NCI-H2107 (cell line): ENCODE measurements around the gene RGS7.
"Not testable (repeated sequence)": the region's sequence is repeated elsewhere in the genome, so short reads cannot be mapped to it uniquely, and the experiment has no call there.

Experiments
- DNase-seq: peaks from one replicate; lab custom pipeline; 2025; lab: John Stamatoyannopoulos, UW

RGS7 gene

GRCh38 chr1:240783728-240784137 is 573.3 kb downstream of the RGS7 start:
- not testable (repeated sequence) for DNase-seq

DNA sequence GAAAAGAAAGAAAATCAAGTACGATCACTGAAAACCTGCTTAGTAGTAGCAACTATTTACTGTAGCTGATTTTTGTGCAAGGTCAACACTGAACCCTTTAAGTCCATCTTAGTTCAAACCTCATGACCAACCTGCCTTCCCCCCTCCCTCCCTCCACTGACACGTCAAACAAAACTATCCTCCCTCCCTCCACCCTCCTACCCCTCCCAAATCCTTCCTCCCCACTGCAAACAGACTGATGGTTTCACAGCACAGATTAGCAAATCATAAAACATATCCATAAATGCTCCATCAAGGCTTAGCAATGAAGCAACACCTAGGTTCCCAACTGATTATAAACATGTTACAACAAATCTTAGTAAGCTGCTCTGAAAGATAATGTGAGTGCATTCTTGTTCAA is 580.8 kb downstream of the RGS7 start:
- no peak for DNase-seq

DNA sequence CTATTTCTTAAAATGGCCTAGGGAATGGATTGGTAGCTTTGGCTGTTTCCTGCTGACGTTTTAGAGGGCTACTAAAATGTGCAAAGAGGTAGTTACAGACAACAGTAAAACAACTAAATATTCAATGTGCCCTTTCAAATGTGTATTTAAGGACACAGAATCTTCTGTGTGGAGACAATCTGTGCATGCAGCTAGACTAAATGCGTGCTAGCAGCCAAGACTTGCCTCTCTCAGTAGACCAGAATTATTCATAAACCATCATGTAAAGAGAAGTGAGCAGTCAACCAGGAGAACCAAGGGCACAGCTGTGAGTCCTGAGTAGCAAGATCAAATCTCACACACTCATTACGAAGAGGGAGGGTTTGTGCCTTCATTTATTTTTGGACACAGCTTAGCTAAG is 584.9 kb downstream of the RGS7 start:
- no peak for DNase-seq

DNA sequence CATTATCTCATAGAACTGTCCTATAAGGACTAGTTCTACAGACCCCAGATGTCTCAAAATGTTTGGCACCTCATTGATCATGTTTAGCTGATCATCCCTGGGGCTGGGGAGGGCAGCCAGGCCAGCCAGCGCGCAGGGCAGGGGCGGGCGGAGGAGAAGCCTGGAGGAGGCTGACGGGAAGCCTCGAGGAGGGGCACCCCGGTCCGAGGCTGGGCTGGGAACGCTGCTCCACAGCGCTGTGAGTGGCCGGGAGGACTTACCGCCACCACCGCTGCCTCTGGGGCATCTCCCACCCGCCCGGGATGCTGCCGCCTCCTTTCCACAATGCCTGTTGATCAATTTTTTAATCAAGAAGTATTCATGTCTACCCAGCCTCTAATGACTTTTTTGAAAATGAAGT is 585.6 kb downstream of the RGS7 start:
- DNase-seq: no peak

- peak; percentile 20 for DNase-seq
Observed at GRCh38 chr1:240768979-240769378, 588.0 kb downstream of the RGS7 start.

GRCh38 chr1:240766831-240767230 is 590.2 kb downstream of the RGS7 start:
- no peak for DNase-seq

GRCh38 chr1:240765732-240766363 is 591.2 kb downstream of the RGS7 start:
- no peak for DNase-seq

GRCh38 chr1:240763771-240764170 is 593.2 kb downstream of the RGS7 start:
- no peak for DNase-seq

- not testable (repeated sequence) for DNase-seq
Observed at GRCh38 chr1:240763095-240763494, 593.9 kb downstream of the RGS7 start.

GRCh38 chr1:240762471-240762987 is 594.5 kb downstream of the RGS7 start:
- not testable (repeated sequence) for DNase-seq

GRCh38 chr1:240758777-240759176 is 598.2 kb downstream of the RGS7 start:
- not testable (repeated sequence) for DNase-seq

DNA sequence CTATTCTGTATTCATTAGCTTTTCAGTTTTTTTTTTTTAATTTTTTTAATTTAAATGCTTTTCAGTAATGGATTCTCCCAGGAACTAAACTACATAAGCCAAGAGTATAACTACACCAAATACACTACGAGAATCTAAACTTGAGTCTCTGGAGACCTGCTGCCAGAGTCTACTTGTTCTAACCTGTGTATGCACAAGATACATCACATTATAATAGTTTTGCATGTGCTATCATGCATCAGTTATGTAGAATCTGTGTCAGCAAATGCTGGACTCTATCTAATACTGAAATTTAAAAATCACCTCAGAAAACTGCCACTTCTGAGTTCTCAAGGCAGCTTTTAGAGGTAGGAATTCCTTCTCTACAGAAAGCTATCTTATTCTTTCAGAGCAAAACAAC is 598.7 kb downstream of the RGS7 start:
- no peak for DNase-seq

DNA sequence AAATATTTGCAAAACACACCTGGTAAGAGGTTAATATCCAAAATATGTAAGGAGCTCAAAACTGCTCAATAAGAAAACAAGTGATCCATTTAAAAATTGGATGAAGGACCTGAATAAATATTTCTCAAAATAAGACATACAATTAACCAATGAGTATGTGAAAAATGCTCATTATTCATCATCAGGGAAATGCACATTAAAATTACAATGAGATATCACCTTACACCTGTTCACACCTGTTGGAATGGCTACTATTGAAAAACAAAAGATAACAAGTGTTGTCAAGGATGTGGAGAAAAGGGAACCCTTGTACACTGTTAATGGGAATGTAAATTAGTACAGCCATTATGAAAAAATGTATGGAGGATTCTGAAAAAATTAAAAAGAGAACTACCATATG is 609.1 kb downstream of the RGS7 start:
- DNase-seq: no peak

- no peak for DNase-seq
Observed at GRCh38 chr1:240743705-240744104, 613.3 kb downstream of the RGS7 start.

- no peak for DNase-seq
Observed at GRCh38 chr1:240739754-240740153, 617.3 kb downstream of the RGS7 start.

GRCh38 chr1:240739139-240739538 is 617.9 kb downstream of the RGS7 start:
- DNase-seq: no peak

- DNase-seq: no peak
Observed at GRCh38 chr1:240737766-240738265, 619.2 kb downstream of the RGS7 start.

- no peak for DNase-seq
Observed at GRCh38 chr1:240737298-240737697, 619.7 kb downstream of the RGS7 start.

GRCh38 chr1:240734705-240735104 is 622.3 kb downstream of the RGS7 start:
- DNase-seq: not testable (repeated sequence)

- DNase-seq: no peak
Observed at GRCh38 chr1:240734001-240734400, 623.0 kb downstream of the RGS7 start.

GRCh38 chr1:240732390-240732789 is 624.6 kb downstream of the RGS7 start:
- peak; percentile 31 for DNase-seq
